GM12891 (cell line): ENCODE data around the gene ARFGEF2.

ENCODE experiments used
- POLR2A ChIP-seq: IDR thresholded peaks from 2 replicates; pipeline ENCODE4 v1.6.1; 2011; ENCODE audit warnings: low read depth, low read length, control low read depth
- POLR2AphosphoS5 ChIP-seq: IDR thresholded peaks from 2 replicates; pipeline ENCODE4 v1.6.1; 2011; ENCODE audit warnings: low read depth, low read length, control low read depth
- POU2F2 ChIP-seq: IDR thresholded peaks from 2 replicates; pipeline ENCODE4 v1.6.1; 2011; ENCODE audit warnings: low read depth, mild to moderate bottlenecking, control low read depth, low read length, moderate library complexity

DNA sequence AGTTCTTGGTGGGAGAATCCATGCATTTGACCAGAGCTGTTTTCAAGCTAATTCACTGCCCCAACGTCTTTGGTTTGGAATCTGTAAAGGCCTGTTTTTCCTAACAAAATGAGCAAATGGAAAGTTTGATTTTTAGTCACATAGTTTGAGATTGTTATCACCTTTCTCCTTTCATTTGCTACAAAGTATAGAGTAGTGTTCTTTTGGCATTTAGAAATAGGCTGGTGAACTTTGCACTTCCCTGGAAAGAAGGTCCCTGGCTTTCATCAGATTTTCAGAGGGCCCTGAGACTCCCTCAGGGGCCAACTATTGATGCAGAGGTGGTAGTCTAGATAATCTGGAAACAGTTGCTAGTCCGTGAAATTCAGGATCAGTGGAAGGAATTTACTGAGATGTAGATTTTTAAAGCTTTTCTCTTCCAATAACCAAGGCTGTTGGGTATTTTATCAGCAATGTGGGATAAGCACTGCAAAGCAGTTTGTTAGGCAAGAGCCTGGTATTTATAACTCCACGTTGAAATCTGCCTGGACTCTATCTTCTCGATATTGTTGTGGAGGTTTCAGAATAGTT is 1.7 kb downstream of the ARFGEF2 start:
- TF ChIP-seq POLR2A: no peak
- no peak for TF ChIP-seq POLR2AphosphoS5
- no peak for TF ChIP-seq POU2F2
